Prostate gland (tissue), 2 donors: Measurements from ENCODE around the gene CACNA1D.

ENCODE experiments used
- POLR2A ChIP-seq: fragments of 450-650 bp; IDR thresholded peaks from one replicate; pipeline ENCODE4 v1.6.1; 2016; ENCODE audit warnings: antibody characterized with exemption, mild to moderate bottlenecking
- POLR2AphosphoS5 ChIP-seq: sonication (generic); formaldehyde crosslinking; IDR thresholded peaks from one replicate; pipeline ENCODE4 v1.6.1; 2017; ENCODE audit warnings: antibody characterized with exemption
- TF ChIP-seq, protein P1 (sequence below), 4 experiments: fragments of 200-600 bp in 2 of 4; fragments of 450-650 bp in 2 of 4; sonication (generic) in 2 of 4; IDR thresholded peaks; 1 replicate in 3 of 4; 2 replicates in 1 of 4; pipeline ENCODE4 v1.5.1; 2016 to 2019; ENCODE audit warnings: antibody characterized with exemption in 4 of 4, mild to moderate bottlenecking in 2 of 4, moderate library complexity in 2 of 4

GRCh38 chr3:53589806-53590205, 95.4 kb downstream of the CACNA1D start:
- no peak for TF ChIP-seq POLR2AphosphoS5
- TF ChIP-seq, protein P1, sequence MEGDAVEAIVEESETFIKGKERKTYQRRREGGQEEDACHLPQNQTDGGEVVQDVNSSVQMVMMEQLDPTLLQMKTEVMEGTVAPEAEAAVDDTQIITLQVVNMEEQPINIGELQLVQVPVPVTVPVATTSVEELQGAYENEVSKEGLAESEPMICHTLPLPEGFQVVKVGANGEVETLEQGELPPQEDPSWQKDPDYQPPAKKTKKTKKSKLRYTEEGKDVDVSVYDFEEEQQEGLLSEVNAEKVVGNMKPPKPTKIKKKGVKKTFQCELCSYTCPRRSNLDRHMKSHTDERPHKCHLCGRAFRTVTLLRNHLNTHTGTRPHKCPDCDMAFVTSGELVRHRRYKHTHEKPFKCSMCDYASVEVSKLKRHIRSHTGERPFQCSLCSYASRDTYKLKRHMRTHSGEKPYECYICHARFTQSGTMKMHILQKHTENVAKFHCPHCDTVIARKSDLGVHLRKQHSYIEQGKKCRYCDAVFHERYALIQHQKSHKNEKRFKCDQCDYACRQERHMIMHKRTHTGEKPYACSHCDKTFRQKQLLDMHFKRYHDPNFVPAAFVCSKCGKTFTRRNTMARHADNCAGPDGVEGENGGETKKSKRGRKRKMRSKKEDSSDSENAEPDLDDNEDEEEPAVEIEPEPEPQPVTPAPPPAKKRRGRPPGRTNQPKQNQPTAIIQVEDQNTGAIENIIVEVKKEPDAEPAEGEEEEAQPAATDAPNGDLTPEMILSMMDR (IDR thresholded peaks at IDR 0.05), result no peak
- TF ChIP-seq POLR2A, result no peak
